H1 (cell line): Measurements from ENCODE around the gene U2SURP. TPM values are rescaled to one million over a fixed set of nuclear protein-coding genes. Genes with fewer than 3 reads are reported as not detected.

Source experiments
- SRF ChIP-seq: IDR thresholded peaks from 2 replicates; pipeline ENCODE4 v1.6.1; 2011; ENCODE audit warnings: mild to moderate bottlenecking, low read depth, low read length, moderate library complexity
- TAF1 ChIP-seq: IDR thresholded peaks from 2 replicates; pipeline ENCODE4 v1.6.1; 2011; ENCODE audit warnings: mild to moderate bottlenecking, low read depth, low read length
- polyA plus RNA-seq, 7 experiments: library from polyadenylated mRNA; depleted of rRNA in 3 of 7; stranded (reverse) in 5 of 7; unstranded in 2 of 7; fragments of >200 nt in 5 of 7; fragments of 200-250 nt in 2 of 7; gene quantifications; 1 replicate in 5 of 7; 2 replicates in 1 of 7; 4 replicates in 1 of 7; pipeline versions ENCODE4 v1.2.1 to v1.2.3, GENCODE V29; 2011 to 2013; ENCODE audit warnings: missing spikeins in 2 of 7, mixed read lengths in 2 of 7
- total RNA-seq: library from RNA; stranded (reverse); fragmentation: NEBNext Ultra II Directional; extraction: Animal tissue kit (Norgen Biotek cat#: 25700); gene quantifications from 2 replicates; pipeline ENCODE4 v1.2.1, GENCODE V29; 2021

The U2SURP gene
- total and polyA plus RNA-seq, 2 of the 8 experiments (the other 6 are each of a cell fraction or from before 2014, with no cell fraction given): 22.2 to 167 TPM

- TF ChIP-seq TAF1: no peak
- TF ChIP-seq SRF: no peak
Measured at GRCh38 chr3:142953443-142953842, 47.9 kb upstream of the U2SURP start (continued).
